Liver (tissue), 9 donors: ENCODE results near the gene SYPL1. TPM values are rescaled to one million over a fixed set of nuclear protein-coding genes. Genes with fewer than 3 reads are reported as not detected.

Source experiments
- DNase-seq: peaks from one replicate; pipeline ENCODE4 v3.0.0-alpha.2; 2017; ENCODE audit warnings: low spot score
- H3K27ac ChIP-seq, 2 donors: one replicate each; pipeline ENCODE4 v1.7.0; 2013; ENCODE audit warnings: inconsistent platforms in 2 of 2, low read length in 2 of 2, control low read depth in 1 of 2, low read depth in 1 of 2, mild to moderate bottlenecking in 1 of 2
- H3K27me3 ChIP-seq, 4 donors: one replicate each; pipeline versions ENCODE4 v1.6.1 to v1.7.0; 2013; ENCODE audit warnings: low read length in 3 of 4, inconsistent platforms in 1 of 4, mild to moderate bottlenecking in 1 of 4, moderate library complexity in 1 of 4; ENCODE audit not compliant: control insufficient read depth in 4 of 4, insufficient read depth in 4 of 4
- H3K36me3 ChIP-seq, 4 donors: one replicate each; pipeline versions ENCODE4 v1.6.1 to v1.7.0; 2013; ENCODE audit warnings: low read length in 3 of 4, mild to moderate bottlenecking in 3 of 4, low read depth in 1 of 4, moderate library complexity in 1 of 4; ENCODE audit not compliant: control insufficient read depth in 4 of 4, insufficient read depth in 3 of 4
- H3K4me1 ChIP-seq, 4 donors: one replicate each; pipeline versions ENCODE4 v1.6.1 to v1.7.0; 2013; ENCODE audit warnings: low read length in 3 of 4, mild to moderate bottlenecking in 3 of 4, moderate library complexity in 1 of 4; ENCODE audit not compliant: control insufficient read depth in 4 of 4, insufficient read depth in 4 of 4
- H3K4me3 ChIP-seq, 3 donors: one replicate each; pipeline versions ENCODE4 v1.6.1 to v1.7.0; 2013; ENCODE audit warnings: low read length in 3 of 3, control low read depth in 1 of 3, low read depth in 1 of 3, mild to moderate bottlenecking in 1 of 3
- H3K9ac ChIP-seq, 2 donors: one replicate each; pipeline ENCODE4 v1.7.0; 2013; ENCODE audit warnings: low read length in 2 of 2, mild to moderate bottlenecking in 2 of 2, moderate library complexity in 2 of 2, control low read depth in 1 of 2, low read depth in 1 of 2
- H3K9me3 ChIP-seq, 4 donors: one replicate each; pipeline versions ENCODE4 v1.6.1 to v1.7.0; 2013; ENCODE audit warnings: low read length in 3 of 4; ENCODE audit not compliant: control insufficient read depth in 4 of 4
- ATF3 ChIP-seq: IDR thresholded peaks from 2 replicates; pipeline ENCODE4 v1.6.1; 2016; ENCODE audit warnings: antibody characterized with exemption
- CTCF ChIP-seq: fragments of 150-350 bp; IDR thresholded peaks from 2 replicates; pipeline ENCODE4 v1.5.1; 2017; ENCODE audit warnings: improper control_type of control experiment, low read depth, low read length; ENCODE audit not compliant: missing input control
- FOXA1 ChIP-seq: IDR thresholded peaks from 2 replicates; pipeline ENCODE4 v1.6.1; 2016; ENCODE audit warnings: antibody characterized with exemption
- FOXA2 ChIP-seq: IDR thresholded peaks from 2 replicates; pipeline ENCODE4 v1.6.1; 2016; ENCODE audit warnings: antibody characterized with exemption
- GABPA ChIP-seq, 2 donors: IDR thresholded peaks in 1 of 2; conservative IDR thresholded peaks in 1 of 2; 2 replicates each; pipeline ENCODE4 v1.6.1; 2016; ENCODE audit warnings: antibody characterized with exemption in 2 of 2, mild to moderate bottlenecking in 1 of 2, moderate library complexity in 1 of 2
- HNF4A ChIP-seq, 2 donors: conservative IDR thresholded peaks; 2 replicates each; pipeline ENCODE4 v1.6.1; 2016; ENCODE audit warnings: antibody characterized with exemption in 2 of 2, mild to moderate bottlenecking in 2 of 2
- HNF4G ChIP-seq: IDR thresholded peaks from 2 replicates; pipeline ENCODE4 v1.6.1; 2016; ENCODE audit warnings: antibody characterized with exemption
- JUND ChIP-seq, 2 donors: IDR thresholded peaks; 2 replicates each; pipeline ENCODE4 v1.6.1; 2016; ENCODE audit warnings: antibody characterized with exemption in 2 of 2
- MAX ChIP-seq: IDR thresholded peaks from 2 replicates; pipeline ENCODE4 v1.6.1; 2016; ENCODE audit warnings: antibody characterized with exemption
- NR2F2 ChIP-seq: IDR thresholded peaks from 2 replicates; pipeline ENCODE4 v1.6.1; 2016; ENCODE audit warnings: antibody characterized with exemption
- RAD21 ChIP-seq, 2 donors: IDR thresholded peaks; 2 replicates each; pipeline ENCODE4 v1.6.1; 2016; ENCODE audit warnings: antibody characterized with exemption in 2 of 2, mild to moderate bottlenecking in 2 of 2
- REST ChIP-seq: IDR thresholded peaks from 2 replicates; pipeline ENCODE4 v1.6.1; 2016; ENCODE audit warnings: antibody characterized with exemption, mild to moderate bottlenecking
- RXRA ChIP-seq, 2 donors: IDR thresholded peaks; 2 replicates each; pipeline ENCODE4 v1.6.1; 2017 to 2018; ENCODE audit warnings: antibody characterized with exemption in 2 of 2, mild to moderate bottlenecking in 1 of 2
- SP1 ChIP-seq: IDR thresholded peaks from 2 replicates; pipeline ENCODE4 v1.6.1; 2018; ENCODE audit warnings: antibody characterized with exemption, mild to moderate bottlenecking
- TAF1 ChIP-seq: conservative IDR thresholded peaks from 2 replicates; pipeline ENCODE4 v1.6.1; 2016; ENCODE audit warnings: antibody characterized with exemption, mild to moderate bottlenecking
- YY1 ChIP-seq: IDR thresholded peaks from 2 replicates; pipeline ENCODE4 v1.6.1; 2016; ENCODE audit warnings: antibody characterized with exemption, mild to moderate bottlenecking
- ZBTB33 ChIP-seq: IDR thresholded peaks from 2 replicates; pipeline ENCODE4 v1.6.1; 2016; ENCODE audit warnings: antibody characterized with exemption
- WGBS: extraction: QIAGEN DNeasy Blood & Tissue Kit; methylation state at CpG from one replicate; pipeline ENCODE4 v1.1.7; 2013; 5-methylcytosine and 5-hydroxymethylcytosine counted together
- polyA plus RNA-seq, 2 donors: library from polyadenylated mRNA; stranded (reverse) in 1 of 2; unstranded in 1 of 2; fragments of 200-250 nt in 1 of 2; fragments of >200 nt in 1 of 2; fragmentation: Nextera tagmentation in 1 of 2; extraction: Ambion mirVana in 1 of 2; gene quantifications; one replicate each; pipeline versions ENCODE4 v1.2.1 to v1.2.3, GENCODE V29; 2013 to 2015
- total RNA-seq, 2 donors: library from RNA; depleted of rRNA; stranded (reverse); fragments of >200 nt; gene quantifications; one replicate each; pipeline ENCODE4 v1.2.3, GENCODE V29; 2014
- donor health status: healthy.
- donor health status: healthy.
- donor health status: healthy.
- donor health status: healthy.
- donor health status: healthy.

Gene SYPL1
- total and polyA plus RNA-seq, 4 donors, result 25.5 to 41.2 (median 28.8) TPM

GRCh38 chr7:106072715-106073091, 39.4 kb downstream of the SYPL1 start:
- Histone ChIP-seq H3K9ac (no peak overlapping the region), H3K36me3 (no peaks in the 10 kb centered on the region), H3K4me3 (no peak overlapping the region), H3K4me1 (peaks cover 0 to 13% (median 5%) of the 10 kb centered on the region in 4 donors), H3K27ac (no peak overlapping the region), H3K9me3 (no peaks in the 10 kb centered on the region), H3K27me3 (no peaks in the 10 kb centered on the region)
- 83% methylated on average over 4 of the region's 4 CpGs for WGBS
- TF ChIP-seq FOXA1, result no peak
- TF ChIP-seq HNF4G, result no peak
- TF ChIP-seq RAD21 (IDR thresholded peaks at IDR 0.05), result no peak
- TF ChIP-seq RXRA (IDR thresholded peaks at IDR 0.05), result no peak
- no peak for TF ChIP-seq ZBTB33
- no peak for TF ChIP-seq NR2F2
- TF ChIP-seq JUND (IDR thresholded peaks at IDR 0.05), result no peak
- TF ChIP-seq YY1, result no peak
- no peak for TF ChIP-seq SP1
- no peak for TF ChIP-seq CTCF
- TF ChIP-seq GABPA (IDR thresholded peaks at IDR 0.05 in 1 of 2, conservative IDR thresholded peaks at IDR 0.05 in 1 of 2), result no peak
- TF ChIP-seq MAX, result no peak
- no peak for TF ChIP-seq ATF3
- no peak for TF ChIP-seq TAF1
- no peak for TF ChIP-seq FOXA2
- TF ChIP-seq HNF4A (conservative IDR thresholded peaks at IDR 0.05), result no peak
- TF ChIP-seq REST, result no peak
- no peak for DNase-seq
